Rectal smooth muscle tissue (tissue), 1 donor: ENCODE data around the gene RBMS1.
A peak's percentile ranks its signal among the peaks of the same experiment; 100 is the strongest.

Source experiments
- H3K27ac ChIP-seq: one replicate; pipeline ENCODE4 v1.7.0; 2013; ENCODE audit warnings: low read depth, low read length, inconsistent platforms
- H3K27me3 ChIP-seq: one replicate; pipeline ENCODE4 v1.7.0; 2013; ENCODE audit warnings: low read length; ENCODE audit not compliant: control insufficient read depth, insufficient read depth
- H3K36me3 ChIP-seq: one replicate; pipeline ENCODE4 v1.7.0; 2013; ENCODE audit warnings: low read length; ENCODE audit not compliant: control insufficient read depth, insufficient read depth
- H3K4me1 ChIP-seq: one replicate; pipeline ENCODE4 v1.7.0; 2013; ENCODE audit warnings: low read length; ENCODE audit not compliant: control insufficient read depth, insufficient read depth
- H3K4me3 ChIP-seq: one replicate; pipeline ENCODE4 v1.7.0; 2013; ENCODE audit warnings: low read length
- H3K9ac ChIP-seq: one replicate; pipeline ENCODE4 v1.7.0; 2013; ENCODE audit warnings: low read length

The RBMS1 gene

GRCh38 chr2:160295519-160296207 is 197.9 kb downstream of the RBMS1 start:
- Histone ChIP-seq H3K4me1 (peaks cover 21% of the 10 kb centered on the region), H3K27me3 (no peaks in the 10 kb centered on the region), H3K36me3 (peaks cover 10% of the 10 kb centered on the region), H3K4me3 (no peak overlapping the region), H3K27ac (no peak overlapping the region), H3K9ac (no peak overlapping the region)

GRCh38 chr2:160294889-160295288 is 198.7 kb downstream of the RBMS1 start:
- Histone ChIP-seq H3K4me3 (no peak overlapping the region), H3K27ac (no peak overlapping the region), H3K27me3 (no peaks in the 10 kb centered on the region), H3K36me3 (peaks cover 6% of the 10 kb centered on the region), H3K4me1 (peaks cover 21% of the 10 kb centered on the region), H3K9ac (no peak overlapping the region)

GRCh38 chr2:160294339-160294803 is 199.2 kb downstream of the RBMS1 start:
- H3K9ac ChIP-seq = no peak overlapping the region
- H3K4me1 ChIP-seq = peaks cover 21% of the 10 kb centered on the region
- H3K36me3 ChIP-seq = peaks cover 6% of the 10 kb centered on the region
- H3K4me3 ChIP-seq = no peak overlapping the region
- H3K27me3 ChIP-seq = no peaks in the 10 kb centered on the region
- H3K27ac ChIP-seq = peak overlapping the region; percentile 64

- no peak overlapping the region for H3K9ac ChIP-seq
- H3K36me3 ChIP-seq = peaks cover 6% of the 10 kb centered on the region
- H3K27ac ChIP-seq = peak overlapping the region; percentile 64
- H3K27me3 ChIP-seq = no peaks in the 10 kb centered on the region
- no peak overlapping the region for H3K4me3 ChIP-seq
- peaks cover 21% of the 10 kb centered on the region for H3K4me1 ChIP-seq
Measured at GRCh38 chr2:160293391-160294091, 200.1 kb downstream of the RBMS1 start.

GRCh38 chr2:160292225-160292624 is 201.4 kb downstream of the RBMS1 start:
- H3K4me3 ChIP-seq = no peak overlapping the region
- no peak overlapping the region for H3K9ac ChIP-seq
- H3K27me3 ChIP-seq = no peaks in the 10 kb centered on the region
- H3K4me1 ChIP-seq = peaks cover 21% of the 10 kb centered on the region
- H3K27ac ChIP-seq = peak overlapping the region; percentile 21
- peaks cover 3% of the 10 kb centered on the region for H3K36me3 ChIP-seq

- Histone ChIP-seq H3K36me3 (peaks cover 3% of the 10 kb centered on the region), H3K9ac (no peak overlapping the region), H3K27ac (peak overlapping the region; percentile 36), H3K4me1 (peaks cover 21% of the 10 kb centered on the region), H3K4me3 (no peak overlapping the region), H3K27me3 (no peaks in the 10 kb centered on the region)
Measured at GRCh38 chr2:160291382-160291781, 202.2 kb downstream of the RBMS1 start.

- Histone ChIP-seq H3K4me3 (no peak overlapping the region), H3K27ac (peak overlapping the region; percentile 36), H3K36me3 (peaks cover 3% of the 10 kb centered on the region), H3K9ac (no peak overlapping the region), H3K4me1 (peaks cover 21% of the 10 kb centered on the region), H3K27me3 (no peaks in the 10 kb centered on the region)
Measured at GRCh38 chr2:160290598-160290997, 203.0 kb downstream of the RBMS1 start.

- Histone ChIP-seq H3K4me1 (peaks cover 15% of the 10 kb centered on the region), H3K9ac (no peak overlapping the region), H3K27ac (no peak overlapping the region), H3K27me3 (no peaks in the 10 kb centered on the region), H3K36me3 (peaks cover 3% of the 10 kb centered on the region), H3K4me3 (no peak overlapping the region)
Measured at GRCh38 chr2:160289831-160290230, 203.8 kb downstream of the RBMS1 start.

- Histone ChIP-seq H3K4me3 (no peak overlapping the region), H3K9ac (no peak overlapping the region), H3K27ac (no peak overlapping the region), H3K27me3 (no peaks in the 10 kb centered on the region), H3K4me1 (peaks cover 12% of the 10 kb centered on the region), H3K36me3 (peaks cover 3% of the 10 kb centered on the region)
Measured at GRCh38 chr2:160289126-160289525, 204.5 kb downstream of the RBMS1 start.

- Histone ChIP-seq H3K4me1 (peaks cover 6% of the 10 kb centered on the region), H3K4me3 (no peak overlapping the region), H3K27ac (no peak overlapping the region), H3K27me3 (no peaks in the 10 kb centered on the region), H3K9ac (no peak overlapping the region), H3K36me3 (peaks cover 2% of the 10 kb centered on the region)
Measured at GRCh38 chr2:160288324-160288723, 205.3 kb downstream of the RBMS1 start.

GRCh38 chr2:160287476-160287875 is 206.1 kb downstream of the RBMS1 start:
- H3K4me3 ChIP-seq = no peak overlapping the region
- no peak overlapping the region for H3K27ac ChIP-seq
- no peaks in the 10 kb centered on the region for H3K27me3 ChIP-seq
- no peak overlapping the region for H3K9ac ChIP-seq
- peaks cover 3% of the 10 kb centered on the region for H3K4me1 ChIP-seq
- no peaks in the 10 kb centered on the region for H3K36me3 ChIP-seq

GRCh38 chr2:160286551-160286950 is 207.1 kb downstream of the RBMS1 start:
- Histone ChIP-seq H3K9ac (no peak overlapping the region), H3K36me3 (no peaks in the 10 kb centered on the region)

GRCh38 chr2:160283675-160284074 is 209.9 kb downstream of the RBMS1 start:
- H3K4me3 ChIP-seq = no peak overlapping the region
- no peak overlapping the region for H3K27ac ChIP-seq
- peaks cover 4% of the 10 kb centered on the region for H3K4me1 ChIP-seq
- H3K9ac ChIP-seq = no peak overlapping the region
- H3K27me3 ChIP-seq = no peaks in the 10 kb centered on the region
- H3K36me3 ChIP-seq = no peaks in the 10 kb centered on the region

More at GRCh38 chr2:160286551-160286950, 207.1 kb downstream of the RBMS1 start:
- Histone ChIP-seq H3K27me3 (no peaks in the 10 kb centered on the region), H3K27ac (no peak overlapping the region), H3K4me3 (no peak overlapping the region), H3K4me1 (peaks cover 3% of the 10 kb centered on the region)
